ENCODE measurements around the gene NOP14. TPM values are rescaled to one million over a fixed set of nuclear protein-coding genes. Genes with fewer than 3 reads are reported as not detected.

Gene NOP14
- total and polyA plus RNA-seq, 2 experiments from 2014 or later = 29.9 to 38.7 TPM

GRCh38 chr4:2950221-2950989, 12.8 kb downstream of the NOP14 start:
- no peak overlapping the region for H3K27ac Mint-ChIP-seq
- H3F3A ChIP-seq (replicated peaks; ENCODE audit: low read depth) = peaks cover 5% of the 10 kb centered on the region
- H3K36me3 Mint-ChIP-seq (ENCODE audit: low read depth) = peaks cover 98% of the 10 kb centered on the region
- H3K9me2 ChIP-seq (ENCODE audit: insufficient read depth) = 0 out of 2 replicates have a peak, but pooled peaks cover under 1% of the 10 kb centered on the region
- TF ChIP-seq ZNF114 (CRISPR knock-in tag; IDR thresholded peaks at IDR 0.05) (no peak), JUNB (IDR thresholded peaks at IDR 0.05; ENCODE audit: unreplicated experiment) (no peak), CTCF (conservative IDR thresholded peaks at IDR 0.05; ENCODE audit: low read depth in 2 of 2) (no peak), POLR2AphosphoS5 (IDR thresholded peaks at IDR 0.05; ENCODE audit: low read depth) (no peak), EZH2 (IDR thresholded peaks at IDR 0.05; ENCODE audit: low read depth, unreplicated experiment) (no peak), ETS1 (IDR thresholded peaks at IDR 0.05) (no peak), NANOG (IDR thresholded peaks at IDR 0.05; ENCODE audit: borderline replicate concordance) (no peak), ZNF331 (CRISPR knock-in tag; IDR thresholded peaks at IDR 0.05; ENCODE audit: low read depth) (no peak)
- TF ChIP-seq, protein P1, sequence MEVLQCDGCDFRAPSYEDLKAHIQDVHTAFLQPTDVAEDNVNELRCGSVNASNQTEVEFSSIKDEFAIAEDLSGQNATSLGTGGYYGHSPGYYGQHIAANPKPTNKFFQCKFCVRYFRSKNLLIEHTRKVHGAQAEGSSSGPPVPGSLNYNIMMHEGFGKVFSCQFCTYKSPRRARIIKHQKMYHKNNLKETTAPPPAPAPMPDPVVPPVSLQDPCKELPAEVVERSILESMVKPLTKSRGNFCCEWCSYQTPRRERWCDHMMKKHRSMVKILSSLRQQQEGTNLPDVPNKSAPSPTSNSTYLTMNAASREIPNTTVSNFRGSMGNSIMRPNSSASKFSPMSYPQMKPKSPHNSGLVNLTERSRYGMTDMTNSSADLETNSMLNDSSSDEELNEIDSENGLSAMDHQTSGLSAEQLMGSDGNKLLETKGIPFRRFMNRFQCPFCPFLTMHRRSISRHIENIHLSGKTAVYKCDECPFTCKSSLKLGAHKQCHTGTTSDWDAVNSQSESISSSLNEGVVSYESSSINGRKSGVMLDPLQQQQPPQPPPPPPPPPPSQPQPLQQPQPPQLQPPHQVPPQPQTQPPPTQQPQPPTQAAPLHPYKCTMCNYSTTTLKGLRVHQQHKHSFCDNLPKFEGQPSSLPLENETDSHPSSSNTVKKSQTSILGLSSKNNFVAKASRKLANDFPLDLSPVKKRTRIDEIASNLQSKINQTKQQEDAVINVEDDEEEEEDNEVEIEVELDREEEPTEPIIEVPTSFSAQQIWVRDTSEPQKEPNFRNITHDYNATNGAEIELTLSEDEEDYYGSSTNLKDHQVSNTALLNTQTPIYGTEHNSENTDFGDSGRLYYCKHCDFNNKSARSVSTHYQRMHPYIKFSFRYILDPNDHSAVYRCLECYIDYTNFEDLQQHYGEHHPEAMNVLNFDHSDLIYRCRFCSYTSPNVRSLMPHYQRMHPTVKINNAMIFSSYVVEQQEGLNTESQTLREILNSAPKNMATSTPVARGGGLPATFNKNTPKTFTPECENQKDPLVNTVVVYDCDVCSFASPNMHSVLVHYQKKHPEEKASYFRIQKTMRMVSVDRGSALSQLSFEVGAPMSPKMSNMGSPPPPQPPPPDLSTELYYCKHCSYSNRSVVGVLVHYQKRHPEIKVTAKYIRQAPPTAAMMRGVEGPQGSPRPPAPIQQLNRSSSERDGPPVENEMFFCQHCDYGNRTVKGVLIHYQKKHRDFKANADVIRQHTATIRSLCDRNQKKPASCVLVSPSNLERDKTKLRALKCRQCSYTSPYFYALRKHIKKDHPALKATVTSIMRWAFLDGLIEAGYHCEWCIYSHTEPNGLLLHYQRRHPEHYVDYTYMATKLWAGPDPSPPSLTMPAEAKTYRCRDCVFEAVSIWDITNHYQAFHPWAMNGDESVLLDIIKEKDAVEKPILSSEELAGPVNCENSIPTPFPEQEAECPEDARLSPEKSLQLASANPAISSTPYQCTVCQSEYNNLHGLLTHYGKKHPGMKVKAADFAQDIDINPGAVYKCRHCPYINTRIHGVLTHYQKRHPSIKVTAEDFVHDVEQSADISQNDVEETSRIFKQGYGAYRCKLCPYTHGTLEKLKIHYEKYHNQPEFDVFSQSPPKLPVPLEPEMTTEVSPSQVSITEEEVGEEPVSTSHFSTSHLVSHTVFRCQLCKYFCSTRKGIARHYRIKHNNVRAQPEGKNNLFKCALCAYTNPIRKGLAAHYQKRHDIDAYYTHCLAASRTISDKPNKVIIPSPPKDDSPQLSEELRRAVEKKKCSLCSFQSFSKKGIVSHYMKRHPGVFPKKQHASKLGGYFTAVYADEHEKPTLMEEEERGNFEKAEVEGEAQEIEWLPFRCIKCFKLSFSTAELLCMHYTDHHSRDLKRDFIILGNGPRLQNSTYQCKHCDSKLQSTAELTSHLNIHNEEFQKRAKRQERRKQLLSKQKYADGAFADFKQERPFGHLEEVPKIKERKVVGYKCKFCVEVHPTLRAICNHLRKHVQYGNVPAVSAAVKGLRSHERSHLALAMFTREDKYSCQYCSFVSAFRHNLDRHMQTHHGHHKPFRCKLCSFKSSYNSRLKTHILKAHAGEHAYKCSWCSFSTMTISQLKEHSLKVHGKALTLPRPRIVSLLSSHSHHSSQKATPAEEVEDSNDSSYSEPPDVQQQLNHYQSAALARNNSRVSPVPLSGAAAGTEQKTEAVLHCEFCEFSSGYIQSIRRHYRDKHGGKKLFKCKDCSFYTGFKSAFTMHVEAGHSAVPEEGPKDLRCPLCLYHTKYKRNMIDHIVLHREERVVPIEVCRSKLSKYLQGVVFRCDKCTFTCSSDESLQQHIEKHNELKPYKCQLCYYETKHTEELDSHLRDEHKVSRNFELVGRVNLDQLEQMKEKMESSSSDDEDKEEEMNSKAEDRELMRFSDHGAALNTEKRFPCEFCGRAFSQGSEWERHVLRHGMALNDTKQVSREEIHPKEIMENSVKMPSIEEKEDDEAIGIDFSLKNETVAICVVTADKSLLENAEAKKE (CRISPR knock-in tag; IDR thresholded peaks at IDR 0.05) = no peak
- TF ChIP-seq, protein P2, sequence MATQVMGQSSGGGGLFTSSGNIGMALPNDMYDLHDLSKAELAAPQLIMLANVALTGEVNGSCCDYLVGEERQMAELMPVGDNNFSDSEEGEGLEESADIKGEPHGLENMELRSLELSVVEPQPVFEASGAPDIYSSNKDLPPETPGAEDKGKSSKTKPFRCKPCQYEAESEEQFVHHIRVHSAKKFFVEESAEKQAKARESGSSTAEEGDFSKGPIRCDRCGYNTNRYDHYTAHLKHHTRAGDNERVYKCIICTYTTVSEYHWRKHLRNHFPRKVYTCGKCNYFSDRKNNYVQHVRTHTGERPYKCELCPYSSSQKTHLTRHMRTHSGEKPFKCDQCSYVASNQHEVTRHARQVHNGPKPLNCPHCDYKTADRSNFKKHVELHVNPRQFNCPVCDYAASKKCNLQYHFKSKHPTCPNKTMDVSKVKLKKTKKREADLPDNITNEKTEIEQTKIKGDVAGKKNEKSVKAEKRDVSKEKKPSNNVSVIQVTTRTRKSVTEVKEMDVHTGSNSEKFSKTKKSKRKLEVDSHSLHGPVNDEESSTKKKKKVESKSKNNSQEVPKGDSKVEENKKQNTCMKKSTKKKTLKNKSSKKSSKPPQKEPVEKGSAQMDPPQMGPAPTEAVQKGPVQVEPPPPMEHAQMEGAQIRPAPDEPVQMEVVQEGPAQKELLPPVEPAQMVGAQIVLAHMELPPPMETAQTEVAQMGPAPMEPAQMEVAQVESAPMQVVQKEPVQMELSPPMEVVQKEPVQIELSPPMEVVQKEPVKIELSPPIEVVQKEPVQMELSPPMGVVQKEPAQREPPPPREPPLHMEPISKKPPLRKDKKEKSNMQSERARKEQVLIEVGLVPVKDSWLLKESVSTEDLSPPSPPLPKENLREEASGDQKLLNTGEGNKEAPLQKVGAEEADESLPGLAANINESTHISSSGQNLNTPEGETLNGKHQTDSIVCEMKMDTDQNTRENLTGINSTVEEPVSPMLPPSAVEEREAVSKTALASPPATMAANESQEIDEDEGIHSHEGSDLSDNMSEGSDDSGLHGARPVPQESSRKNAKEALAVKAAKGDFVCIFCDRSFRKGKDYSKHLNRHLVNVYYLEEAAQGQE (IDR thresholded peaks at IDR 0.05; ENCODE audit: unreplicated experiment) = no peak
- peaks cover 24% of the 10 kb centered on the region for H4K20me1 ChIP-seq (replicated peaks; ENCODE audit: insufficient read depth)
- H3K27me3 ChIP-seq (ENCODE audit: insufficient read depth) = no peaks in the 10 kb centered on the region
- no peak for ATAC-seq
- no peaks in the 10 kb centered on the region for H3K4me1 ChIP-seq (ENCODE audit: insufficient read depth)
- H3K36me3 ChIP-seq (ENCODE audit: insufficient read depth) = peaks cover 66% of the 10 kb centered on the region
- no peaks in the 10 kb centered on the region for H3K4me1 Mint-ChIP-seq
- H3K4me2 ChIP-seq = no peak overlapping the region
- no peak overlapping the region for H3K4me3 Mint-ChIP-seq
- peaks cover 15% of the 10 kb centered on the region for H3K27me3 Mint-ChIP-seq (ENCODE audit: insufficient read depth, low read depth, poor library complexity)
- H3K9me3 Mint-ChIP-seq = peaks cover 18% of the 10 kb centered on the region
- DNase-seq (ENCODE audit: low spot score) = no peak
- no peak overlapping the region for H2AFZ ChIP-seq
- no peak overlapping the region for H3K27ac ChIP-seq (ENCODE audit: low read depth)
- H3K4me3 ChIP-seq = no peak overlapping the region
- H3K79me2 ChIP-seq (replicated peaks; ENCODE audit: insufficient read depth) = 0 out of 2 replicates have a peak, but pooled peaks cover 3% of the 10 kb centered on the region

All from GM23338 (cell line).